GM18858 (cell line): ENCODE measurements around the gene RPL15.
"Not testable (repeated sequence)": the region's sequence is repeated elsewhere in the genome, so short reads cannot be mapped to it uniquely, and the experiment has no call there.

Source experiments
- ATAC-seq: cut with Tn5 transposase; IDR thresholded peaks from one replicate; pipeline ENCODE4 v1.9.1; 2021; ENCODE audit not compliant: unreplicated experiment

The RPL15 gene

GRCh38 chr3:23889386-23889785 lies 27.5 kb upstream of the RPL15 start:
- no peak for ATAC-seq

- no peak for ATAC-seq
Measured at GRCh38 chr3:23889950-23890349, 27.0 kb upstream of the RPL15 start.

DNA sequence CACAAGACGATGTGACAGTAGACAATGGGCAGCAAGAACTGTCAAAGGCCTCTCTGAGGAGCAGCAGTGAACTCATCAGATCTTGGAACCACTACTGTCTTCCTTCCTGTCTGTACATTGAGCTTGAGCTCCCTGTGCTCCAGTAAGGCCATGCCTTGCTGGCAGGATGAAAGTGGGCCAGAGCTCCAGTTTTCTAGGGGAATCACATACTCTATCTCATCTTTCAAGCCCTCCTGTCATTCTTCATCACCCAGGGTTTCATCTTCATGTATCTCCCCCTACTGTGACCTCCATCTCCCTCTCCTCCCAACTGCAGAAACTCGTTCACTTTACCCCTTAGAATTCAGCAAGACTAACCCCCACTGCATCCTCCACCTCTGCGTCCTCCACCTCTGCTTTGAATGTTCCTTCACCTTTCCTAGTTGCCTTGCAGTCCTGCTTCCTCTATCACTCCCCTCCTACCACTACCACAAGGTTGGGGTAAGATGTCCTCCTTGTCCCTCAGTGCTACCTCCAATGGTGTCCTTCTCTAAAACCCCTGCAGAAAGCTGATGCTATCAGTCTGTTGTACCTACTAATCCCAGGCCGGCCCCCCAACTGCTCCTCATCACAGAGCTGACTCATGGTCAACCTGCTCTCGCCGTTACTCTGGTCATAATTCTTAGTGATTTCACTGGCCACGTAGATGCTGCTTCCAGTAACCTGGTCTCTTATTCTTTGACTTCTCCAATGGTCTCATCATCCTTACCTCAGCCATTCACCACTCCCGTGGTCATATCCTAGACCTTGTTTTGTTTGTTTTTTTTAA lies 22.5 kb upstream of the RPL15 start:
- ATAC-seq: no peak

GRCh38 chr3:23895181-23895580 lies 21.8 kb upstream of the RPL15 start:
- ATAC-seq: no peak

- no peak for ATAC-seq
Measured at GRCh38 chr3:23900744-23901143, 16.2 kb upstream of the RPL15 start.

DNA sequence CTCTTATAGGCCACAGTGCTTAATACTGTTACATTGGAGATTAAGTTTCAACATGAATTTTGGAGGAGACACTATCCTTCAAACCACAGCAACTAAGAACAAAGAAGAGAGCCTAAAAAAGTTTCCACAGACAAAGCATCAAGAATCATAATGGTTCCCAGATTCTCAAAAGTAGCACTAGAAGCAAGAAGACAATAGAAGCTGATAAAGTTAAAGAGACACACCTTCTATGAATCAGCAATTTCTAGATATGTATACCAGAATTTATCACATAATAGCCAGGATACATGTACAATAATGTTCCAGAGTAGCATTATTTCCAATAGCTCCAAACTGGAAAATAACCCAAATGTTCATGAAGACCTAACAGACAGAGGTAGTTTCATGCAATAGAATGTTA lies 12.4 kb upstream of the RPL15 start:
- ATAC-seq: no peak

DNA sequence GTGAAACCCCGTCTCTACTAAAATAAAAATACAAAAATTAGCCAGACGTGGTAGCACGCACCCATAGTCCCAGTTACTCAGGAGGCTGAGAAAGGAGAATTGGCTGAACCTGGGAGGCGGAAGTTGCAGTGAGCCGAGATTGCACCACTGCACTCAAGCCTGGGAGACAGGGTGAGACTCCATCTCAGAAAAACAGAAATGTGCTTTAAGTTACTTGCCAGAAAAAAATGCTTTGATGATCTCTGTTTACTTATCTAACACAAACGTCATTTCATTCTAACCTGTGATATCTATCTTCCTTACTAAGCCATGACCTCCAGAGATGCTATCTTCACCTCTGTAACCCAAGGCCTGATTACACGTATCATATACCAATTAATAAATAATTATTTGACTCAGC lies 7.6 kb upstream of the RPL15 start:
- ATAC-seq: no peak

- ATAC-seq: no peak
Measured at GRCh38 chr3:23911397-23911796, 5.5 kb upstream of the RPL15 start.

GRCh38 chr3:23912335-23912734 lies 4.6 kb upstream of the RPL15 start:
- ATAC-seq: not testable (repeated sequence)

DNA sequence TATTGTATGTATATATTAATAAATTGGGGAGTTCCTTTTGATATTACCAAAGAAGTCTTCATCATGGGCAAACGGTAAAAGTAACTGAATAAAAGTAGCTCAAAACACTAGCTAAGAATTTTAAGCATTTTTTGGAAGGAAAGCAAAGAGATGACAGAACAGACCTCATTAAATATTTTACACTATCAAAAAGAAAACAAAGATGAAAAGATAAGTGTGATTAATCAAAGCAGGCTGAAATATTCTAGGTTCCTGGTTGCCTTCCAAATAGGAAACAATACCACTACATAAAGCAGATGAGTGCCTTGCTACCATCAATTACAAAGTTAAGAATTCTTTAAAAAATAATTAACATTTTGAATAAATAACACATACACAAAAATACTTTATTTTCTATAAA lies 3.8 kb upstream of the RPL15 start:
- no peak for ATAC-seq

- ATAC-seq: peak; percentile 14
Measured at GRCh38 chr3:23913873-23914743, 2.8 kb upstream of the RPL15 start.

DNA sequence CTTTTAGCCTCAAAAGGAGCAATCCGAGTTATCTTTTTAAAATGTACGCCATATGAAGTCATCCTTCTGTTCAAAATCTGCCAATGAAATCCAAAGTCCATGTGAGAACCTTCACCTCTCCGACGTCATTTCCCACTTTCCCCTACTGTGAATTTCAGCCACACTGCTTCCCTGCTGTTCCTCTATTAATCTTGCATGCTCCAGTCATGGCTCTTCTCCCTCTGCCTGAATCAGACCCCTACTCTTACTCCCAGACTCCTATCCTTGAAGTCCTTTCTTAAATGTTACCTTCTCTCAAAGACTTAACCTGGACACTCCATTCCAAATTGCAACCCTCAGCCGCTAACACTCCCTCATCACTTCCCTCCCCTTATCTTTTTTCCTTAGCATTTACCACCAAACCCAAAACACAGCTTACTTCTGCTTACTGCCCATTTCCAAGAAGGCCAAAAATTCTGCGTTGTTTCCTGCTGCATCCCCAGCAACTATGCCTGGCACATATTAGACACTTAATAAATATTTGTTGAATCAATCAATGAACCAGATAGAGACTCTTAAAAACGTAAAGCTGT lies 1.3 kb upstream of the RPL15 start:
- ATAC-seq: no peak

DNA sequence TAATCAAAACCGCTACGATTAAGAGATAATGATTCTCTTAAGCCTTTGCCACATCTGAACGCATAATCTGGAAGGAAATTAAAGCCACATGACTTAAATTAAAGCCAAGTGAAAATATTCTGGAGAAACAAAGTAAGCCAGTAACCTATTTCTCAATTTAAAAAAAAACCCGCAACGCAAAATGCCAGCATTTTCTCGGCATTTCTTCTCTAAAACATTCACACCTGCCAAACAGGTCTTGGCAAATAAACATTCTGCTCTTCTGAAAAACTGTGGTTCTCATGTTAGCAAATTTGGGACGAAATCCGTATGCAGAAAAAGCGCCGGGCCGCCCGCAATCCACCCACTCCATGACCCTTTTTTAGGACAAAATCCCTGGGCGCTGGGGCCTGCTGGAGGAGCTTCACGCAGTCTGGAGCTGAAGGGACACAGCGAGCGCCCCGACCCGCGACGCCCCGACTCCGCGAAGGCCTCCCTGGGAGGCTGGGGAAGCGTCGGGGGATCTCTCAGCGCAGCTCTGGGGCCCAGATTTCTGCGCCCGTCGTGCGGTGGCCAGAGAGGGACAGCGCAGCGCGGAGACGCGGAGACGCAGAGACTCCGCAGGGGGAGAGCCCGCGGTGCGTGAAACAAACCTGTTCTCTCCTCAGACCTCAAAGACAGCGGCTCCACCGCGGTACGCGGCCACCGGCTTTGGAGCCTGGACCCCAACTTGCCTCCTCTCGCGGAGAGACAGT lies 613 bp upstream of the RPL15 start:
- peak; percentile 37 for ATAC-seq

GRCh38 chr3:23917679-23918303 lies 859 bp downstream of the RPL15 start:
- not testable (repeated sequence) for ATAC-seq

GRCh38 chr3:23918331-23918730 lies 1.4 kb downstream of the RPL15 start:
- ATAC-seq: not testable (repeated sequence)

- no peak for ATAC-seq
Measured at GRCh38 chr3:23919628-23920027, 2.7 kb downstream of the RPL15 start.

- ATAC-seq: no peak
Measured at GRCh38 chr3:23920151-23920655, 3.3 kb downstream of the RPL15 start.

DNA sequence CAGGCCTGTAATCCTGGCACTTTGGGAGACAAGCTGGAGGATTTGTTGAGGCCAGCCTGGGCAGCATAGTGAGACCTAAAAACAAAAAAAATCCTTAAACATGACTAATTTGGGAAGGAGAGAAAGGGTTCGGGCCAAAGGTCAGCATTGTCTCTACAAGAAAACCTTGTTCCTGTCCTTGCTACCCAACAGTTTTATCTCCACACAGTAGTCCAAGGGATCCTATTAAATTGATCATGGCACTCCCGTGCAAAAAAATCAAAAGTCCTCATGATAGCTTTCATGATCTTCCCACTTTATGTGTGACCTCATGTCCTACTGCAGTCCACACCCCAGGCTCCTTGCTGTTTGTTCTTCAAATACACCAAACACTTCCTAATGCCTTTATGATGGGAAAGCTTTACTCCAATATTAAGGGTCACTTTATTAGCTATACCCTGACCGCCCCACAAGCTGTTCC lies 4.2 kb downstream of the RPL15 start:
- no peak for ATAC-seq

- ATAC-seq: no peak
Measured at GRCh38 chr3:23923786-23924185, 6.9 kb downstream of the RPL15 start.

DNA sequence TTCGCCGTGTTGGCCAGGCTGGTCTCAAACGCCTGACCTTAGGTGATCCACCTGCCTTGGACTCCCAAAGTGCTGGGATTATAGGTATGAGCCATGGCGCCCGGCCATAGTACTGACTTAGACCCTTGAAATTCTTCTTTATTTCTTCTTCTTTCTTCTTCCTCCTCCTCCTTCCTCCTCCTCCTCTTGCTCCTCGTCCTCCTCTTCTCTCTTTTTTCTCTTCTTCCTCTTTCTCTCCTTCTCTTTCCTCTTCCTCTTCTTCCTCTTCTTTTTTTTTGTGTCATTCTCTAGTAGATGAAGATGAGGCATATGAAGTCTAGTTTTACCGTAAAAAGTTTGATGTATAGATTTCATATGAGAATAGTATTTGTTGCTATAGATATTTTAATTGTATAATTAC lies 9.3 kb downstream of the RPL15 start:
- no peak for ATAC-seq
